Peyer's patch (tissue), 4 donors: ENCODE data around the gene MRPL45. TPM values are rescaled to one million over a fixed set of nuclear protein-coding genes. Genes with fewer than 3 reads are reported as not detected.
A peak's percentile ranks its signal among the peaks of the same experiment; 100 is the strongest.

Experiments used
- DNase-seq, 3 donors: peaks; one replicate each; pipeline ENCODE4 v3.0.0-alpha.2; 2017 to 2019
- H3K27ac ChIP-seq, 4 donors: fragments of 200-600 bp; sonication (generic); one replicate each; pipeline ENCODE4 v1.5.1; 2016 to 2019
- H3K27me3 ChIP-seq, 2 donors: fragments of 200-600 bp; sonication (generic); one replicate each; pipeline ENCODE4 v1.5.1; 2019
- H3K36me3 ChIP-seq, 3 donors: fragments of 200-600 bp; sonication (generic); one replicate each; pipeline ENCODE4 v1.5.1; 2016 to 2019
- H3K4me1 ChIP-seq, 4 donors: fragments of 200-600 bp; sonication (generic); one replicate each; pipeline ENCODE4 v1.5.1; 2016 to 2019
- H3K4me3 ChIP-seq, 4 donors: fragments of 200-600 bp; sonication (generic); 1 replicate in 3 of 4; 2 replicates in 1 of 4; pipeline ENCODE4 v1.5.1; 2016 to 2019; ENCODE audit warnings: mild to moderate bottlenecking in 1 of 4
- H3K9me3 ChIP-seq, 4 donors: fragments of 200-600 bp; sonication (generic); one replicate each; pipeline ENCODE4 v1.5.1; 2016 to 2019; ENCODE audit warnings: mild to moderate bottlenecking in 1 of 4
- POLR2A ChIP-seq, 2 donors: fragments of 450-650 bp; IDR thresholded peaks; one replicate each; pipeline ENCODE4 v1.5.1; 2017; ENCODE audit warnings: antibody characterized with exemption in 2 of 2, mild to moderate bottlenecking in 2 of 2, moderate library complexity in 2 of 2
- total RNA-seq, 4 donors: library from RNA; depleted of rRNA; stranded (reverse); fragments of >200 nt; gene quantifications; one replicate each; pipeline ENCODE4 v1.1.0, GENCODE V29; 2016
- TF ChIP-seq, protein P1 (sequence below), 6 experiments: fragments of 450-650 bp in 4 of 6; fragments of 200-600 bp in 2 of 6; sonication (generic) in 1 of 6; IDR thresholded peaks; one replicate each; pipeline ENCODE4 v1.5.1; 2017 to 2019; ENCODE audit warnings: antibody characterized with exemption in 6 of 6, mild to moderate bottlenecking in 3 of 6, moderate library complexity in 1 of 6

The MRPL45 gene
- total RNA-seq, 4 donors from 2014 or later: 6.6 to 23.8 (median 17.8) TPM

- H3K4me3 ChIP-seq: no peak overlapping the region
- no peaks in the 10 kb centered on the region for H3K27me3 ChIP-seq
- DNase-seq: peak in 1 of 3 donors; percentile 45
- H3K36me3 ChIP-seq: peaks cover 0 to 17% (median 0%) of the 10 kb centered on the region in 3 donors
- H3K27ac ChIP-seq: no peak overlapping the region
- H3K4me1 ChIP-seq: no peaks in the 10 kb centered on the region
- TF ChIP-seq, protein P1, sequence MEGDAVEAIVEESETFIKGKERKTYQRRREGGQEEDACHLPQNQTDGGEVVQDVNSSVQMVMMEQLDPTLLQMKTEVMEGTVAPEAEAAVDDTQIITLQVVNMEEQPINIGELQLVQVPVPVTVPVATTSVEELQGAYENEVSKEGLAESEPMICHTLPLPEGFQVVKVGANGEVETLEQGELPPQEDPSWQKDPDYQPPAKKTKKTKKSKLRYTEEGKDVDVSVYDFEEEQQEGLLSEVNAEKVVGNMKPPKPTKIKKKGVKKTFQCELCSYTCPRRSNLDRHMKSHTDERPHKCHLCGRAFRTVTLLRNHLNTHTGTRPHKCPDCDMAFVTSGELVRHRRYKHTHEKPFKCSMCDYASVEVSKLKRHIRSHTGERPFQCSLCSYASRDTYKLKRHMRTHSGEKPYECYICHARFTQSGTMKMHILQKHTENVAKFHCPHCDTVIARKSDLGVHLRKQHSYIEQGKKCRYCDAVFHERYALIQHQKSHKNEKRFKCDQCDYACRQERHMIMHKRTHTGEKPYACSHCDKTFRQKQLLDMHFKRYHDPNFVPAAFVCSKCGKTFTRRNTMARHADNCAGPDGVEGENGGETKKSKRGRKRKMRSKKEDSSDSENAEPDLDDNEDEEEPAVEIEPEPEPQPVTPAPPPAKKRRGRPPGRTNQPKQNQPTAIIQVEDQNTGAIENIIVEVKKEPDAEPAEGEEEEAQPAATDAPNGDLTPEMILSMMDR (IDR thresholded peaks at IDR 0.05): no peak
- no peak for TF ChIP-seq POLR2A (IDR thresholded peaks at IDR 0.05)
- no peaks in the 10 kb centered on the region for H3K9me3 ChIP-seq
Measured at GRCh38 chr17:38326996-38327792, 30.2 kb downstream of the MRPL45 start.

GRCh38 chr17:38327936-38328335 lies 31.0 kb downstream of the MRPL45 start:
- peak in 1 of 3 donors; percentile 2 for DNase-seq

DNA sequence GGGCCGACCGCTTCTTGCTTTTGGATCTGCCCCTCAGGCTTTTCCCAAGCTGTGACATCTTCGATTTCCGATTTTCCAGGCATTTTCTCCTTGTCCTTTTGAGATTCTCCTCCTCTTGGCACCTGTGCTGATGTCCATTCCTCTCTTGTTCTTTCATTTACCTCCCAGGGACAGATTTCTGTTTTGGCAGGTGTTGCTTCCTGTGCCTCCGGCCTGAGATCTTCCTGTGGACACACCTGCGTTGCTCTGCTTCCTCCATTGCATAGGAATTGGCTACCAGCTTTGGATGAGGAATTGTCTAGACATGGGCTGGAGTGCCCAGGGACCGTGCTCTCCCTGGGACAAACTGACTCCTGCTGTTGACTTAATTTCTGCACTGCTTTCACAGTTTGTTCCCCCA lies 31.7 kb downstream of the MRPL45 start:
- H3K4me3 ChIP-seq: no peak overlapping the region
- H3K27me3 ChIP-seq: no peaks in the 10 kb centered on the region
- peaks cover 0 to 3% (median 0%) of the 10 kb centered on the region in 3 donors for H3K36me3 ChIP-seq
- H3K27ac ChIP-seq: no peak overlapping the region
- no peak for TF ChIP-seq POLR2A (IDR thresholded peaks at IDR 0.05)
- TF ChIP-seq, protein P1 (IDR thresholded peaks at IDR 0.05): no peak
- DNase-seq: no peak
- H3K9me3 ChIP-seq: no peaks in the 10 kb centered on the region
- no peaks in the 10 kb centered on the region for H3K4me1 ChIP-seq

More at GRCh38 chr17:38327936-38328335, 31.0 kb downstream of the MRPL45 start:
- no peak overlapping the region for H3K27ac ChIP-seq
- no peaks in the 10 kb centered on the region for H3K27me3 ChIP-seq
- no peak overlapping the region for H3K4me3 ChIP-seq
- TF ChIP-seq, protein P1 (IDR thresholded peaks at IDR 0.05): no peak
- TF ChIP-seq POLR2A (IDR thresholded peaks at IDR 0.05): no peak
- H3K4me1 ChIP-seq: no peaks in the 10 kb centered on the region
- H3K9me3 ChIP-seq: no peaks in the 10 kb centered on the region
- H3K36me3 ChIP-seq: peaks cover 0 to 10% (median 0%) of the 10 kb centered on the region in 3 donors

DNA sequence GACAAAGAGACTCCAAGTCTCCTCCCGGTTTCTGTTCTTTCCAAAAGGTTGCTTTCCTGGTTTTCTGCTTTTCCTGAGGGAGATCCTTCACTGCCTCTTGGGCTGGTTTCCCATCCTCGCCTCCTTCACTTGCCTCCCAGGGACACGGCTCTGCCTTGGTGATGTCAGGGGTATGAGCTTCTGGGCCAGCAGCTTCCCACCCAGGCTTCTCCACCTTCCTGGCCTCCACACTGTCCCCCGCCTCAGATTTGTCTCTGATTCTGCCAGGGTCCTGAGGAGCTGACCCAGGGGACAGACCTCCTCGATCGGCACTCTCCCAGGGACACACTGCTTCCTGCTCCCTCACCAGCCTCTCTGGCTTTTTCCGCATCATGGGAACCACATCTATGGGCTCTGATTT lies 32.3 kb downstream of the MRPL45 start:
- no peaks in the 10 kb centered on the region for H3K27me3 ChIP-seq
- no peak for DNase-seq
- no peak overlapping the region for H3K4me3 ChIP-seq
- H3K4me1 ChIP-seq: no peaks in the 10 kb centered on the region
- TF ChIP-seq, protein P1 (IDR thresholded peaks at IDR 0.05): no peak
- TF ChIP-seq POLR2A (IDR thresholded peaks at IDR 0.05): no peak
- H3K27ac ChIP-seq: no peak overlapping the region
- H3K36me3 ChIP-seq: no peaks in the 10 kb centered on the region
- no peaks in the 10 kb centered on the region for H3K9me3 ChIP-seq

- DNase-seq: no peak
- Histone ChIP-seq H3K4me1 (no peaks in the 10 kb centered on the region), H3K27ac (no peak overlapping the region), H3K36me3 (no peaks in the 10 kb centered on the region), H3K27me3 (no peaks in the 10 kb centered on the region), H3K9me3 (no peaks in the 10 kb centered on the region), H3K4me3 (no peak overlapping the region)
- TF ChIP-seq POLR2A (IDR thresholded peaks at IDR 0.05): no peak
- TF ChIP-seq, protein P1 (IDR thresholded peaks at IDR 0.05): no peak
Measured at GRCh38 chr17:38329808-38330730, 33.1 kb downstream of the MRPL45 start.
